ENCODE results near the gene DGKB.

GRCh38 chr7:14635955-14636354, 266.6 kb downstream of the DGKB start:
- TF ChIP-seq CTCF (IDR thresholded peaks at IDR 0.05) (no peak), POLR2A (IDR thresholded peaks at IDR 0.05) (no peak)

All from ovary (tissue), 3 donors.